Large intestine (tissue), 1 donor: Measurements from ENCODE around the gene MAMDC2. TPM values are rescaled to one million over a fixed set of nuclear protein-coding genes. Genes with fewer than 3 reads are reported as not detected.

ENCODE experiments used
- polyA plus RNA-seq: library from polyadenylated mRNA; unstranded; fragments of 120-200 nt; gene quantifications from one replicate; pipeline ENCODE4 v1.2.1, GENCODE V29; 2013

Gene MAMDC2
- polyA plus RNA-seq, 1 donor = 7.9 TPM

Other genes with a start within 250 kb of the MAMDC2 start
- gene CFAP95, start 223.0 kb upstream of the MAMDC2 start, polyA plus RNA-seq = not detected
- gene SMC5, start 215.1 kb downstream of the MAMDC2 start, polyA plus RNA-seq = 37.8 TPM